GM19395 (cell line): ENCODE data around the gene MYO7A.
"Not testable (repeated sequence)": the region's sequence is repeated elsewhere in the genome, so short reads cannot be mapped to it uniquely, and the experiment has no call there.

Source experiments
- ATAC-seq: cut with Tn5 transposase; IDR thresholded peaks from one replicate; pipeline ENCODE4 v1.9.1; 2021; ENCODE audit warnings: mild to moderate bottlenecking, moderate library complexity; ENCODE audit not compliant: unreplicated experiment

MYO7A gene

GRCh38 chr11:77092382-77092781 lies 35.7 kb upstream of the MYO7A start:
- ATAC-seq, result no peak

- ATAC-seq, result no peak
Observed at GRCh38 chr11:77093056-77093891, 34.8 kb upstream of the MYO7A start.

GRCh38 chr11:77093987-77094840 lies 33.8 kb upstream of the MYO7A start:
- ATAC-seq, result no peak

GRCh38 chr11:77094841-77095365 lies 33.1 kb upstream of the MYO7A start:
- ATAC-seq, result no peak

GRCh38 chr11:77095551-77096490 lies 32.2 kb upstream of the MYO7A start:
- no peak for ATAC-seq

- no peak for ATAC-seq
Observed at GRCh38 chr11:77096591-77097019, 31.4 kb upstream of the MYO7A start.

GRCh38 chr11:77097180-77097579 lies 30.9 kb upstream of the MYO7A start:
- ATAC-seq, result not testable (repeated sequence)

GRCh38 chr11:77100166-77101042 lies 27.6 kb upstream of the MYO7A start:
- no peak for ATAC-seq

GRCh38 chr11:77101043-77101537 lies 27.0 kb upstream of the MYO7A start:
- no peak for ATAC-seq

GRCh38 chr11:77102246-77103210 lies 25.5 kb upstream of the MYO7A start, which contains the start of gene OMP:
Gene OMP (plus strand): TSS chr11:77102840. CDS start chr11:77102840, 0 bp downstream.
- ATAC-seq, result no peak

GRCh38 chr11:77103319-77103718 lies 24.7 kb upstream of the MYO7A start:
- no peak for ATAC-seq

- ATAC-seq, result no peak
Observed at GRCh38 chr11:77104727-77105126, 23.3 kb upstream of the MYO7A start.

- no peak for ATAC-seq
Observed at GRCh38 chr11:77106321-77106720, 21.7 kb upstream of the MYO7A start.

GRCh38 chr11:77106759-77107158 lies 21.3 kb upstream of the MYO7A start:
- ATAC-seq, result no peak

- ATAC-seq, result no peak
Observed at GRCh38 chr11:77107950-77108349, 20.1 kb upstream of the MYO7A start.

- no peak for ATAC-seq
Observed at GRCh38 chr11:77108436-77108835, 19.6 kb upstream of the MYO7A start.

- ATAC-seq, result no peak
Observed at GRCh38 chr11:77109236-77110019, 18.6 kb upstream of the MYO7A start.
